GM12891 (cell line): ENCODE measurements around the gene OR2A5.

Source experiments
- POLR2A ChIP-seq: IDR thresholded peaks from 2 replicates; pipeline ENCODE4 v1.6.1; 2011; ENCODE audit warnings: low read depth, low read length, control low read depth
- SPI1 ChIP-seq: IDR thresholded peaks from 2 replicates; pipeline ENCODE4 v1.6.1; 2011; ENCODE audit warnings: low read depth, low read length, control low read depth

DNA sequence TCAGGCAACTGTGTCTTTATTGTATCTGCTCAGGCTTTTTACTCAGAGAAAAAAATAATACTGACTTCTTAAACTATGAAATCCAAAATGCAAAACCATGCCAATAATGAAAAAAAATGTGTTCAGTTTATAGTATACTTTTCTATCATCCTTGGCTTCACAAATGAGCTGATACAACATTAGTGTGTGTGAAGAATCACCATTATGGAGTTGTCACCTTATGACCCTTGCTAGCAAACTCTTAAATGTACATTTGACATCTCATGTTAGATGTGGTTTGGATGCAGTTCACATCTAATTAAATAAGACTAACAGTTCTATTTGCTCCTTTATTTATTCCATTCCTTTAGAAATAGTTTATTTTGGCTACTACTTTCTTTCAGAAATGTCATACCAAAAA is 56.5 kb downstream of the OR2A5 start:
- TF ChIP-seq POLR2A (no peak), SPI1 (no peak)
